Motor neuron (in vitro differentiated cells): Measurements from ENCODE around the gene NPIPA8. TPM values are rescaled to one million over a fixed set of nuclear protein-coding genes. Genes with fewer than 3 reads are reported as not detected.

Source experiments
- total RNA-seq, 8 experiments: library from RNA; unstranded; fragments of 300-600 nt; gene quantifications; 2 replicates each; pipeline versions ENCODE4 v1.2.3 to v1.2.4, GENCODE V29; 2022

NPIPA8 gene
- total RNA-seq, 8 experiments from 2014 or later, result 1.3 to 12.2 TPM; not detected in 6

Other genes starting within 250 kb of the NPIPA8 start
- 100 to 1,000 TPM in 4 of 8 experiments, 10 to 100 TPM in 4; 62.8 to 199 (median 98.4) TPM for gene NOMO2, start 225.4 kb upstream of the NPIPA8 start, total RNA-seq